Heart right ventricle (tissue), 16 donors: Measurements from ENCODE around the gene SEC31B. TPM values are rescaled to one million over a fixed set of nuclear protein-coding genes. Genes with fewer than 3 reads are reported as not detected.

Source experiments
- ATAC-seq, 8 donors: fragments of 200-7000 bp; cut with Tn5 transposase; one replicate each; pipeline ENCODE4 v1.9.1; 2020; ENCODE audit warnings: mild to moderate bottlenecking in 8 of 8, moderate library complexity in 8 of 8, moderate number of reproducible peaks in 1 of 8
- DNase-seq, 2 donors: peaks; one replicate each; pipeline ENCODE4 v3.0.0-alpha.2; 2020
- H3K27ac ChIP-seq, 10 donors: fragments of 200-600 bp; sonication (generic) in 2 of 10; one replicate each; pipeline versions ENCODE4 v1.5.0 to v1.8.0; 2020 to 2022; ENCODE audit warnings: mild to moderate bottlenecking in 3 of 10
- H3K27me3 ChIP-seq, 7 donors: fragments of 200-600 bp; one replicate each; pipeline ENCODE4 v1.8.0; 2021 to 2022; ENCODE audit warnings: mild to moderate bottlenecking in 2 of 7
- H3K36me3 ChIP-seq, 9 donors: fragments of 200-600 bp; sonication (generic) in 1 of 9; one replicate each; pipeline versions ENCODE4 v1.5.0 to v1.8.0; 2020 to 2022; ENCODE audit warnings: mild to moderate bottlenecking in 2 of 9
- H3K4me1 ChIP-seq, 9 donors: fragments of 200-600 bp; sonication (generic) in 1 of 9; one replicate each; pipeline versions ENCODE4 v1.5.0 to v1.8.0; 2020 to 2022; ENCODE audit warnings: mild to moderate bottlenecking in 4 of 9
- H3K4me3 ChIP-seq, 10 donors: fragments of 200-600 bp; sonication (generic) in 2 of 10; one replicate each; pipeline versions ENCODE4 v1.5.0 to v1.8.0; 2020 to 2022; ENCODE audit warnings: mild to moderate bottlenecking in 7 of 10, moderate library complexity in 2 of 10
- H3K9me3 ChIP-seq, 11 donors: fragments of 200-600 bp in 10 of 11; sonication (generic) in 2 of 11; one replicate each; pipeline versions ENCODE4 v1.5.0 to v1.8.0; 2013 to 2022; ENCODE audit warnings: mild to moderate bottlenecking in 2 of 11, control low read depth in 1 of 11, moderate library complexity in 1 of 11
- CTCF ChIP-seq, 9 donors: fragments of 200-600 bp; sonication (generic) in 2 of 9; IDR thresholded peaks; one replicate each; pipeline versions ENCODE4 v1.5.0 to v1.8.0; 2021 to 2022; ENCODE audit warnings: antibody characterized with exemption in 9 of 9, mild to moderate bottlenecking in 5 of 9, moderate library complexity in 1 of 9
- WGBS, 2 donors: extraction: QIAGEN DNeasy Blood & Tissue Kit; methylation state at CpG; one replicate each; pipeline ENCODE4 v1.1.7; 2013; ENCODE audit warnings: inconsistent platforms in 1 of 2; 5-methylcytosine and 5-hydroxymethylcytosine counted together
- intact Hi-C, 10 donors: fragments of 100-400 bp; cut with DNase I; formaldehyde crosslinking; loops; one replicate each; pipeline versions ENCODE4 v1.11.1 to v1.14.2; 2022
- polyA plus RNA-seq, 2 donors: library from polyadenylated mRNA; stranded (reverse); fragments of 200-250 nt; gene quantifications; one replicate each; pipeline ENCODE4 v1.2.3, GENCODE V29; 2013
- total RNA-seq, 10 donors: library from RNA; stranded (reverse); fragmentation: NEBNext Ultra II Directional in 3 of 10; extraction: Animal tissue kit (Norgen Biotek cat#: 25700) in 3 of 10; gene quantifications; one replicate each; pipeline versions ENCODE4 v1.2.1 to v1.2.4, GENCODE V29; 2021 to 2023
- donor health status: Arrhythmogenic right ventricular cardiomyopathy.
- donor health status: ischemic (EF 13 %, LVEDD 7.1; RV severe dilation, severe dysfunction).
- donor health status: healthy with polysubstance abuse.
- donor health status: DM: no; HTN: yes; CAD: no.
- donor health status: DM: no; HTN: no; CAD: no.
- donor health status: ischemic (EF 25% LVEDD 6.9; RV normal size, moderate dysfunction).
- donor health status: ischemic (EF 25% LVEDD 5.7; RV mildly dilated, moderate dysfunction).
- donor health status: healthy.
- donor health status: DM: yes; HTN: yes; CAD: no.
- donor health status: Ischemic cardiomyopathy.
- donor health status: ischemic (EF 35%, LVEDD 5.7; RV mildly dilated, moderate dysfunction).
- donor health status: nonischemic (EF 11% LVEDD 7.7; RV severe dilation, severe dysfunction).
- donor health status: DM: yes; HTN: yes; CAD: no.
- donor health status: PGD.
- donor health status: ischemic (EF 29% LVEDD 5.4; RV normal size, mild dysfunction).
- donor health status: nonischemic (EF 23%, LVEDD 6.1; RV moderate dilation, normal function).

SEC31B gene
- total and polyA plus RNA-seq, 12 donors, result 2.7 to 28.2 (median 8.3) TPM

- intact Hi-C loops, result no loop called here
- no peak for TF ChIP-seq CTCF (IDR thresholded peaks at IDR 0.05)
- Histone ChIP-seq H3K27ac (peak overlapping the region; percentile 84 to 95 (median 88)), H3K4me1 (peaks cover 6 to 29% (median 23%) of the 10 kb centered on the region in 9 donors), H3K4me3 (peak overlapping the region; percentile 69 to 98 (median 90)), H3K36me3 (peaks cover 0 to 43% (median 23%) of the 10 kb centered on the region in 9 donors), H3K27me3 (no peaks in the 10 kb centered on the region), H3K9me3 (no peaks in the 10 kb centered on the region)
- WGBS, 2 donors, result 0 to 1% methylated on average over 18 of the region's 18 CpGs
- ATAC-seq, result peak in 6 of 8 donors; percentile 9 to 38 (median 24)
- no peak for DNase-seq
Measured at GRCh38 chr10:100528921-100529474, 9.3 kb upstream of the SEC31B start.

- Histone ChIP-seq H3K9me3 (no peaks in the 10 kb centered on the region), H3K27ac (peak overlapping the region in 6 of 10 donors; percentile 86 to 95 (median 88)), H3K36me3 (peaks cover 0 to 50% (median 23%) of the 10 kb centered on the region in 9 donors), H3K4me1 (peaks cover 6 to 29% (median 23%) of the 10 kb centered on the region in 9 donors), H3K4me3 (peak overlapping the region in 9 of 10 donors; percentile 69 to 98 (median 89)), H3K27me3 (no peaks in the 10 kb centered on the region)
- intact Hi-C loops, result no loop called here
- 45 to 47% methylated on average over 7 of the region's 7 CpGs for WGBS, 2 donors
- no peak for TF ChIP-seq CTCF (IDR thresholded peaks at IDR 0.05)
- ATAC-seq (no peak), DNase-seq (no peak)
Measured at GRCh38 chr10:100528123-100528886, 8.6 kb upstream of the SEC31B start.

- ATAC-seq (no peak), DNase-seq (no peak)
- Histone ChIP-seq H3K4me1 (peaks cover 6 to 27% (median 22%) of the 10 kb centered on the region in 9 donors), H3K27ac (no peak overlapping the region), H3K4me3 (no peak overlapping the region), H3K36me3 (peaks cover 0 to 70% (median 27%) of the 10 kb centered on the region in 9 donors), H3K27me3 (peaks cover 0 to 5% (median 0%) of the 10 kb centered on the region in 7 donors), H3K9me3 (no peaks in the 10 kb centered on the region)
- intact Hi-C loops, result no loop called here
- TF ChIP-seq CTCF (IDR thresholded peaks at IDR 0.05), result no peak
- WGBS, 2 donors, result 83 to 88% methylated on average over 2 of the region's 2 CpGs
Measured at GRCh38 chr10:100524638-100525037, 5.0 kb upstream of the SEC31B start.

GRCh38 chr10:100524206-100524605 is 4.5 kb upstream of the SEC31B start:
- intact Hi-C loops, result no loop called here
- Histone ChIP-seq H3K4me1 (peaks cover 6 to 30% (median 26%) of the 10 kb centered on the region in 9 donors), H3K4me3 (no peak overlapping the region), H3K36me3 (peaks cover 0 to 70% (median 27%) of the 10 kb centered on the region in 9 donors), H3K27ac (no peak overlapping the region), H3K9me3 (no peaks in the 10 kb centered on the region), H3K27me3 (peaks cover 0 to 9% (median 0%) of the 10 kb centered on the region in 7 donors)
- no peak for DNase-seq
- TF ChIP-seq CTCF (IDR thresholded peaks at IDR 0.05), result no peak
- 85 to 88% methylated on average over 6 of the region's 6 CpGs for WGBS, 2 donors
- no peak for ATAC-seq
